ENCODE results near the gene GP1BA. TPM values are rescaled to one million over a fixed set of nuclear protein-coding genes. Genes with fewer than 3 reads are reported as not detected.

The GP1BA gene
- total RNA-seq, 1 donor from 2014 or later = 0.47 TPM

DNA sequence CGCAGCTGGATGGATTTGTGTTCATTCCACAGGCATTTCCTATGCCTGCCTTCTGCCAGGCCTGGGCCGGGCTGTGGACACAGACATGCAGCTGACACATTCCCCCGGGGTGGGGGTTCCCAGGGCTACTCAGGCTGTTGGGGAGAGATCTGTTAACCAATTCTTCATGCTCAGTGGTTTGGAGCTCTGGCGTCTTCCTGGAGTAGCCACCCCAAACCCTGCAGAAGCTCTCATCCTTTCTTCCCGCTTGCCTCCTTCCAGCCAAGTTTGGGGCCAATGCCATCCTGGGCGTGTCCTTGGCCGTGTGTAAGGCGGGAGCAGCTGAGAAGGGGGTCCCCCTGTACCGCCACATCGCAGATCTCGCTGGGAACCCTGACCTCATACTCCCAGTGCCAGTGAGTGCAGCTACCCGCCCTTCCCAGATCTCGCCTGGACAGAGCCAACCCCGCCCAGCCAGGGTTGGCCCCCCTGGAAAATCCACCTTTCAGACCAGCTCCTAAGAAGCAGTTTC, 21.4 kb downstream of the GP1BA start:
- H3K27ac Mint-ChIP-seq (ENCODE audit: unreplicated experiment) = peak overlapping the region; percentile 48
- no peak for DNase-seq
- TF ChIP-seq, protein P1, sequence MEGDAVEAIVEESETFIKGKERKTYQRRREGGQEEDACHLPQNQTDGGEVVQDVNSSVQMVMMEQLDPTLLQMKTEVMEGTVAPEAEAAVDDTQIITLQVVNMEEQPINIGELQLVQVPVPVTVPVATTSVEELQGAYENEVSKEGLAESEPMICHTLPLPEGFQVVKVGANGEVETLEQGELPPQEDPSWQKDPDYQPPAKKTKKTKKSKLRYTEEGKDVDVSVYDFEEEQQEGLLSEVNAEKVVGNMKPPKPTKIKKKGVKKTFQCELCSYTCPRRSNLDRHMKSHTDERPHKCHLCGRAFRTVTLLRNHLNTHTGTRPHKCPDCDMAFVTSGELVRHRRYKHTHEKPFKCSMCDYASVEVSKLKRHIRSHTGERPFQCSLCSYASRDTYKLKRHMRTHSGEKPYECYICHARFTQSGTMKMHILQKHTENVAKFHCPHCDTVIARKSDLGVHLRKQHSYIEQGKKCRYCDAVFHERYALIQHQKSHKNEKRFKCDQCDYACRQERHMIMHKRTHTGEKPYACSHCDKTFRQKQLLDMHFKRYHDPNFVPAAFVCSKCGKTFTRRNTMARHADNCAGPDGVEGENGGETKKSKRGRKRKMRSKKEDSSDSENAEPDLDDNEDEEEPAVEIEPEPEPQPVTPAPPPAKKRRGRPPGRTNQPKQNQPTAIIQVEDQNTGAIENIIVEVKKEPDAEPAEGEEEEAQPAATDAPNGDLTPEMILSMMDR (IDR thresholded peaks at IDR 0.05; ENCODE audit: partially characterized antibody, unreplicated experiment) = no peak
- peaks cover 7% of the 10 kb centered on the region for H3K27me3 Mint-ChIP-seq (ENCODE audit: unreplicated experiment)
- H3K4me3 Mint-ChIP-seq (ENCODE audit: unreplicated experiment) = peak overlapping the region; percentile 35
- H3K4me1 Mint-ChIP-seq (ENCODE audit: low read depth, unreplicated experiment) = peaks cover 19% of the 10 kb centered on the region
- H3K36me3 Mint-ChIP-seq (ENCODE audit: unreplicated experiment) = no peaks in the 10 kb centered on the region
- peaks cover 14% of the 10 kb centered on the region for H3K9me3 Mint-ChIP-seq (ENCODE audit: unreplicated experiment)

DNA sequence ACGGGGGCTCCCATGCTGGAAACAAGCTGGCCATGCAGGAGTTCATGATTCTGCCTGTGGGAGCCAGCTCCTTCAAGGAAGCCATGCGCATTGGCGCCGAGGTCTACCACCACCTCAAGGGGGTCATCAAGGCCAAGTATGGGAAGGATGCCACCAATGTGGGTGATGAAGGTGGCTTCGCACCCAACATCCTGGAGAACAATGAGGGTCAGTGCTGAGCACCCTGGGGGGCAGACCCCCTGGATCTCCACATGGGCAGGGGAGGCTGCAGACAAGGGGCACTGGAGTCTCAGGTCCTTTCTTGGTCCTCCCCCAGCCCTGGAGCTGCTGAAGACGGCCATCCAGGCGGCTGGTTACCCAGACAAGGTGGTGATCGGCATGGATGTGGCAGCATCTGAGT, 23.0 kb downstream of the GP1BA start:
- Mint-ChIP-seq H3K4me3 (ENCODE audit: unreplicated experiment) (no peak overlapping the region), H3K27me3 (ENCODE audit: unreplicated experiment) (peaks cover 5% of the 10 kb centered on the region), H3K36me3 (ENCODE audit: unreplicated experiment) (no peaks in the 10 kb centered on the region), H3K4me1 (ENCODE audit: low read depth, unreplicated experiment) (peaks cover 24% of the 10 kb centered on the region), H3K27ac (ENCODE audit: unreplicated experiment) (no peak overlapping the region), H3K9me3 (ENCODE audit: unreplicated experiment) (peaks cover 13% of the 10 kb centered on the region)
- TF ChIP-seq, protein P1 (IDR thresholded peaks at IDR 0.05; ENCODE audit: partially characterized antibody, unreplicated experiment) = no peak
- no peak for DNase-seq

DNA sequence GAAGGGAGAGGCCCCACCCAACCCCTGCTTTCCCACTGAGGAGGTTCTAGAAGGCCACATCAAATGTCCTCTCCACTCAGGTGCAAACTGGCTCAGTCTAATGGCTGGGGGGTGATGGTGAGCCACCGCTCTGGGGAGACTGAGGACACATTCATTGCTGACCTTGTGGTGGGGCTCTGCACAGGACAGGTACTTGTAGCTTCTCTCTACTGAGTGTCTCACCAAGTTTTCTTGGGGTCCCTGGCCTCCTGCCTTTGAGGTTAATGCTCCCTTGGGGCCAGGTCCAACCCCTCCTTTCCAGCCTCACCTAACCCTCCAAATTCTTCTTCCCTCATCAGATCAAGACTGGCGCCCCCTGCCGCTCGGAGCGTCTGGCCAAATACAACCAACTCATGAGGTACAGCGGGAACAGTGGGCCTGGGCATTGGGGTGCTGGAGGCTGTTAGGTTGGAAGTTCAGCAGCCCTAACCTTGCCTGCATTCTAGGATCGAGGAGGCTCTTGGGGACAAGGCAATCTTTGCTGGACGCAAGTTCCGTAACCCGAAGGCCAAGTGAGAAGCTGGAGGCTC, 24.5 kb downstream of the GP1BA start:
- Mint-ChIP-seq H3K4me3 (ENCODE audit: unreplicated experiment) (no peak overlapping the region), H3K27ac (ENCODE audit: unreplicated experiment) (no peak overlapping the region), H3K4me1 (ENCODE audit: low read depth, unreplicated experiment) (peaks cover 14% of the 10 kb centered on the region), H3K36me3 (ENCODE audit: unreplicated experiment) (no peaks in the 10 kb centered on the region), H3K9me3 (ENCODE audit: unreplicated experiment) (peaks cover 9% of the 10 kb centered on the region), H3K27me3 (ENCODE audit: unreplicated experiment) (peaks cover 5% of the 10 kb centered on the region)
- TF ChIP-seq, protein P1 (IDR thresholded peaks at IDR 0.05; ENCODE audit: partially characterized antibody, unreplicated experiment) = no peak
- no peak for DNase-seq

DNA sequence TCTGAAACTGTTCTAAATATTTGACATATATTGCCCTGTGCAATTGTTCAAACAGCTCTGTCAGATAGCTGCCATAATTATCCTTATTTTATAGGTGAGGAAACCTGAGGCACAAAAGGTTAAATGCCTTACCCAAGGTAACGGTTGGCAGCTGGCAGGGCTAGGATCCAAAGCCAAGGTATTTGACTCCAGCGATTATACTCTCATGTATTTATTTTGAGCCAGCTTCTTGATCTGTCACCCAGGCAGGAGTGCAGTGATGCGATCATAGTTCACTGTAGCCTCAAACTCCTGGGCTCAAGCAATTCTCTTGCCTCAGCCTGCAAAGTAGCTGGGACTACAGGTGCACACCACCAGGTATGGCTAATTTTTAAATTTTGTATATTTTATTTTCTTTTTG, 26.0 kb downstream of the GP1BA start:
- TF ChIP-seq, protein P1 (IDR thresholded peaks at IDR 0.05; ENCODE audit: partially characterized antibody, unreplicated experiment) = no peak
- H3K4me1 Mint-ChIP-seq (ENCODE audit: low read depth, unreplicated experiment) = peaks cover 9% of the 10 kb centered on the region
- no peak overlapping the region for H3K27ac Mint-ChIP-seq (ENCODE audit: unreplicated experiment)
- H3K4me3 Mint-ChIP-seq (ENCODE audit: unreplicated experiment) = no peak overlapping the region
- H3K9me3 Mint-ChIP-seq (ENCODE audit: unreplicated experiment) = peaks cover 8% of the 10 kb centered on the region
- DNase-seq = no peak
- H3K27me3 Mint-ChIP-seq (ENCODE audit: unreplicated experiment) = peaks cover 4% of the 10 kb centered on the region
- H3K36me3 Mint-ChIP-seq (ENCODE audit: unreplicated experiment) = no peaks in the 10 kb centered on the region

DNA sequence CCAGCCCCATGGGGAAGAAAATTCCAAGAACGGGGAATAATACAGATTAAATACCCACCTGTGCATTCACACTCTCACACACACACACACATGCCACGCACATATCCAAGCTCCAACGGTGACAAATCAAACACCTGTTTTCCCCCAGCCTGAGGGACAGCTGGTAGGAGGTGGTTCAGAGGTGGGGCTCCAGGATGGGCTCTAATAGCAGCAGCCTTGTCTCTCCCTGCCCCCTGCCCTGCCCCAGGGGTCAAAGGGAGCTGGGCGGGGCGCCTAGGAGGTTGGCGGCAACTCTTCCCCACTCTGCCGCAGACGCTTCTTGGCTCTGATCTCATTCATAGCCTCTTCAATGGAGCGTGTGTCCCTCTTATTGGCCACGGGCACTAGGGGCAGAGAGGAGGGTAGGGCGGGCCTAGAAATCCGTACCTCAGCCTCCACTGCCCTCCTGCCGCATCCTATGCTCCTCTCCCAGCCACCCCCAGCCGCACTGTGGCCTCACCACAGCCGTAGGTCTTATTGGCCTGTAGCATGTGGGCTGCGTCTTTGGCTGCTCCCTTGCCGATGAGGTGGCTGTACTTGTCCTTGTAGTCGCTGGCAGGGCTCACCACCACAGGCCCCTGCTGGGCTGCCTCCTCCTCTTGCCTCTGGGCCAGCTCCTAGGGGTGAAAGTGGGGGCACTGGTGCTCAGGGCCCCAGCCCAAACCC, 27.3 kb downstream of the GP1BA start:
- Mint-ChIP-seq H3K36me3 (ENCODE audit: unreplicated experiment) (no peaks in the 10 kb centered on the region), H3K27ac (ENCODE audit: unreplicated experiment) (no peak overlapping the region)
- no peak for DNase-seq

More for the DNA sequence above, 27.3 kb downstream of the GP1BA start:
- TF ChIP-seq, protein P1 (IDR thresholded peaks at IDR 0.05; ENCODE audit: partially characterized antibody, unreplicated experiment) = no peak
- Mint-ChIP-seq H3K4me1 (ENCODE audit: low read depth, unreplicated experiment) (peaks cover 4% of the 10 kb centered on the region), H3K4me3 (ENCODE audit: unreplicated experiment) (no peak overlapping the region), H3K9me3 (ENCODE audit: unreplicated experiment) (no peaks in the 10 kb centered on the region), H3K27me3 (ENCODE audit: unreplicated experiment) (peaks cover 1% of the 10 kb centered on the region)
